Mammary epithelial cell (primary cell): ENCODE measurements around the gene ACER3.

Experiments used
- CTCF ChIP-seq, 2 donors: IDR thresholded peaks in 1 of 2; conservative IDR thresholded peaks in 1 of 2; 2 replicates each; pipeline ENCODE4 v1.5.1; 2011 to 2012; ENCODE audit warnings: inconsistent platforms in 2 of 2, low read length in 2 of 2, mild to moderate bottlenecking in 2 of 2, control low read depth in 1 of 2, low read depth in 1 of 2; ENCODE audit not compliant: insufficient read depth in 1 of 2; ENCODE audit errors: extremely low read depth in 1 of 2
- EZH2 ChIP-seq: IDR thresholded peaks from 2 replicates; pipeline ENCODE4 v1.6.1; 2012; ENCODE audit warnings: low read length, inconsistent platforms, borderline replicate concordance

GRCh38 chr11:76919887-76920746 is 59.4 kb downstream of the ACER3 start:
- peak; percentile 89 to 92 for TF ChIP-seq CTCF (conservative IDR thresholded peaks at IDR 0.05 in 1 of 2, IDR thresholded peaks at IDR 0.05 in 1 of 2; ENCODE audit: extremely low read depth in 1 of 2, insufficient read depth in 1 of 2, low read depth in 1 of 2, low read length in 2 of 2)
- no peak for TF ChIP-seq EZH2
